Upper lobe of left lung (tissue), 4 donors: ENCODE measurements around the gene PTPRG.

Source experiments
- EP300 ChIP-seq, 4 donors: sonication (generic); formaldehyde crosslinking; IDR thresholded peaks; one replicate each; pipeline ENCODE4 v1.5.1; 2017; ENCODE audit warnings: antibody characterized with exemption in 4 of 4, control low read depth in 2 of 4
- POLR2A ChIP-seq, 4 donors: fragments of 450-650 bp; IDR thresholded peaks; one replicate each; pipeline ENCODE4 v1.5.1; 2016 to 2017; ENCODE audit warnings: antibody characterized with exemption in 4 of 4, mild to moderate bottlenecking in 2 of 4
- TF ChIP-seq, protein P1 (sequence below), 6 experiments: fragments of 450-650 bp in 4 of 6; fragments of 200-600 bp in 2 of 6; sonication (generic) in 2 of 6; IDR thresholded peaks; one replicate each; pipeline ENCODE4 v1.5.1; 2016 to 2019; ENCODE audit warnings: antibody characterized with exemption in 6 of 6

DNA sequence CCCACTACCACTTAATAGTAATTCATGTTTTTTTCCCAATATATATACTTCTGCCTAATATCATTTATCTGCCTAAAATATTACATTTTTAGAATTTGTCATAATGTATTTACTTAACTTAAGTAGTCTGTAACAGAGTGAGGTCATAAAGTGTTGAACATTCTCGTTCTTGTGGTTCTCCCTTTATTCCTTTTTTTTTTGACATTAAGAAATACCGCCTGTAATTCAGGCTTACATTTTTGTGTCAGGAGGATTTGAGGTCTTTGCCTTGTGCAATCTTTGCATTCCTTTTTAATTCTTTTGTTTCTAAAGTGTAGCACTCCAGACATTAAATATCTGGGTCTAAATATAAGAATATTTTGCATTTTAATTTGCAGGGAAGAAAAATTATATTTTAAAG, 315.4 kb downstream of the PTPRG start:
- TF ChIP-seq EP300 (IDR thresholded peaks at IDR 0.05) (no peak), POLR2A (IDR thresholded peaks at IDR 0.05) (no peak)
- TF ChIP-seq, protein P1, sequence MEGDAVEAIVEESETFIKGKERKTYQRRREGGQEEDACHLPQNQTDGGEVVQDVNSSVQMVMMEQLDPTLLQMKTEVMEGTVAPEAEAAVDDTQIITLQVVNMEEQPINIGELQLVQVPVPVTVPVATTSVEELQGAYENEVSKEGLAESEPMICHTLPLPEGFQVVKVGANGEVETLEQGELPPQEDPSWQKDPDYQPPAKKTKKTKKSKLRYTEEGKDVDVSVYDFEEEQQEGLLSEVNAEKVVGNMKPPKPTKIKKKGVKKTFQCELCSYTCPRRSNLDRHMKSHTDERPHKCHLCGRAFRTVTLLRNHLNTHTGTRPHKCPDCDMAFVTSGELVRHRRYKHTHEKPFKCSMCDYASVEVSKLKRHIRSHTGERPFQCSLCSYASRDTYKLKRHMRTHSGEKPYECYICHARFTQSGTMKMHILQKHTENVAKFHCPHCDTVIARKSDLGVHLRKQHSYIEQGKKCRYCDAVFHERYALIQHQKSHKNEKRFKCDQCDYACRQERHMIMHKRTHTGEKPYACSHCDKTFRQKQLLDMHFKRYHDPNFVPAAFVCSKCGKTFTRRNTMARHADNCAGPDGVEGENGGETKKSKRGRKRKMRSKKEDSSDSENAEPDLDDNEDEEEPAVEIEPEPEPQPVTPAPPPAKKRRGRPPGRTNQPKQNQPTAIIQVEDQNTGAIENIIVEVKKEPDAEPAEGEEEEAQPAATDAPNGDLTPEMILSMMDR (IDR thresholded peaks at IDR 0.05): no peak
